GM18517 (cell line): Measurements from ENCODE around the gene TNFSF15.

Experiments
- ATAC-seq: cut with Tn5 transposase; IDR thresholded peaks from one replicate; pipeline ENCODE4 v1.9.1; 2021; ENCODE audit warnings: mild to moderate bottlenecking, moderate library complexity; ENCODE audit not compliant: unreplicated experiment

Gene TNFSF15

DNA sequence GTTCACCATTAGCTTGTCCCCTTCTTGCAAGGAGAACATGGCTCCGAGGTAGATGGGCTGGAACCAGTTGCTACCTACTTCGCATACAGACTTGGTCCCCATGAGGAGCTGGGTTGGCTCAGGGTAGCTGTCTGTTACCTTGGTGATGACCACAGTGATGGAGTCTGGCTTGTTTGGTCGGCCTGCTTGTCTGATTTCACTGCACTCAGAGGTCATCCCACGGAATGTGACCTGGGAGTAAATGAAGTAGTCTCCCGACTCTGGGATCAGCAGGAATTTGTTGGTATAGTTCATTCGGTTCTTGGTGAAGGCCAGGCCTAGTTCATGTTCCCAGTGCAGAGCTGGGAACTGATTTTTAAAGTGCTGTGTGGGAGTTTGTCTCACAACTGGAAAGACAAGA is 15.3 kb downstream of the TNFSF15 start:
- ATAC-seq: no peak

DNA sequence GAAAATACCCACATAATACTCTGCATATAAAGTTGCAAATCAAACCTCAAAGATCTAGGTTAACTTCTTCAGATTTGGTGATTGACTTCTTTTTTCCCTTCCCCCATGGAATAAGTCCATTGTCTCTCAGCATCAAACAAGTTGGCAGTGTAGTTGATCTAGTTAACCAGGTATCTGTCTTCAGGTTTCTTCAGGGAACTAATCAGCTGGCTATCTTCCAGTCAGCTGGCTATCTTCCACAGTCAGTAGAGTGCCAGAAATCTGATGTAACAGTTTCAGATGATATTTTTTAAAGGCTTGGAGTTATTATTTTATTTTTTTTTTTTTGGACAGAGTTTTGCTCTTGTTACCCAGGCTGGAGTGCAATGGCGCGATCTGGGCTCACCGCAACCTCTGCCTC is 16.8 kb downstream of the TNFSF15 start:
- ATAC-seq: no peak

DNA sequence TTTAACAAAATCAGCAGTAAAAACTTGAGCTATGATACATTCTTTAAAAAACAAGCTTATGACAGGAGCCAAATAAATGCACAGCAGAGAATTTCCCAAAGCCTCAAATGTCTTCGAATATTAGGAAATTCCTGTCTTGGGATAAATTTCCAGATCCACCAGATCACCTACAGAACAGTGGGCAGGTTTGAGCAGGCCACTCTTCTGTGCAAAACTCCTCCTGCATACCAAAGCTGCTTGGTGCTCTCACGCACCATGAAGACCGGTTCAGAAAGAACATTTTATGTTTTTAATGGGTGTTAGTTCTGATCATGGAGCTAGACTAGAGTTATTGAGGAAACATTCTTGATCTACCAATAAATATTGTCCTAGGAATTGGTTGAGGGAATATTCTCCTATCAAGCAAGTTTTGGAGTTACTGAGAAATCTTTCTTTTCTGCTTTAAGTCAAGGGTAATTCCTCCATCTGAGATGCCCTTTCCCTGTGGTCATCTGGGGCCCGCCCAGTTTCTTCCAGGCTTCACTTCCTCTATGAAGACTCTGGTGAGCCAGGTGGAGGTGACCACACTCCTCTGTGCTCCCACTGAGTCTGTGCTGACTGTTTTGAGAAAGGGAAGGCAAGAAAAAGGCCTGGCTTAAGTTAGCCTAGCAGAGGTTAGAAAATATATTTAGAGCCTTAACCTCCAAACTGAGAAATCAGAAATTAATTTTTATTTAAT is 17.9 kb downstream of the TNFSF15 start:
- no peak for ATAC-seq

DNA sequence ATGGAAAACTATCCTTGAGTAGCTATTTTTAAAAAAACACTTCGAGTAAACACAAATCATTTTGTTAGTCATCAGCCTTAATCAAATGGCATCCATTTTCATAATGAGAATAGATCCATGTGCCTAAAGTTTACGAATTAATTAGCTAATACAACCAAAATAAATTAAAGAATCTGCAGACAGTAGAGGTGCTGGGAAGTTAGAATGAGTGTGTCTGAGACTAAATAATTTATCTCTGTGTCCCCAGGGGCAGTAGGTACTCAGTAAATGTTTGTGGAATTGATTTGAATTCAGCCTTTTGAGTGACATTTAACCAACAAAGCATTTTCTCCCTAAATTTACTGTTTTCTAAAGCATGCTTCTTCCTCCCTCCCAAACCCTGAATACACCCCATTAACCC is 18.6 kb downstream of the TNFSF15 start:
- no peak for ATAC-seq

DNA sequence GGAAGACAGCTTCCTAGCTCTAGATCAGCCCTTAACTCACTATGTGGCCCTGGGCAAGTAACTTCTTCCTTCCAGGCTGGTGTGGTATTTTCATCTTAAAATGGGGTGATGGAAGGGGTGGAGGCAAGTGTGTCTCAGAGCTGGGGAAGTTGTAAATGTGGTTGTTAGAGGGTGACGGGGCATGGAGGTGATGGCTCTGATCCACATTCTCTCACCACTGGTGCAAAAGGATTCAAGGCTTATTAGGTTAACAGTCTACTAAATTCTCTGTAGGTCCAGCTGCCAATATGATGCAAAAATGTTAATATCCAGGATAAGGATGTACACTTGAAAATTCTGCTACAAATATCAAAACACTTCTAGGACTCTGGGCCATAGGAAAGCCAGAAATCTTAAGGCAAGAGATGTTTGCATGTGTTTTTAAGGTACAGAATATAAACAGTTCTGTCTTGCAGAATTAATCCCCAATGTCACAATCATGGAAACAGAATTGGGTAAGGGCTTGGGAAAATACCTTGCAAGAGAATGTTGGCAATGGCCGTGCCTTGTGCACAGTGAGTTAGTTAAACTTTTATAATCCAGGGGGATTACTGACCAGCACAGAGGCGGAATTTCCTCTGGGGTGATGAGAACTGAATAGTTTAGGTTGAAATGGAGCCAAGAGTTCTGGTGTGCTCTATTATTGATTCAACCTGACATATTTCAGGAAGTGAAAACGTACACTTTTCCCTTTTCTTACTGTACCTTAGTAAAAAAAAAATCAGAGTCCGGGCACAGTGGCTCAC is 19.8 kb downstream of the TNFSF15 start:
- ATAC-seq: no peak

DNA sequence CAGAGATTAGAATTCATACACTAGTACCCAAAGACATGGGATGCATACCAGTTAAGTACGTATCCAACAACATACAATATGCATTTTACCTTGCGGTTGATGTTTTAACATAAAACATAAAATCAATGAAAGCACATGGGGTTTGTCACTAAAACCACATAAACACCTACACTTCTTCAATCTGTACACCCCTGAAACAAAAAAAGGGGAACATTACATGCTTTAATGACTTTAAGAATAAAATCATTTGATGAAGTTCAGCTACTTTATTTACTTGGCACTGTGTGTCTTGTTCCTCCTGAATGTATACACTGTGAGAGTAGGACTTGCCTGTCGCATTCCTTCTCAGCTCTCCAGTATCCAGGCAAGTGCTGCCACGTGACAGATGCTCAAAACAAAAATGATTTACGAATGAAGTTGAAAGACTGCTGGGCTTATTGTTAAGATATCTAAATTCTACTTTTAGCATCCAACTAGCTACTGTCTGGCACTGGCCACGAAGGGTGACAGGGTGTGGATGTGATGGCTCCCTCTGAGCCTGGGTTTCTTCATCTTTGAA is 21.0 kb downstream of the TNFSF15 start:
- ATAC-seq: no peak

DNA sequence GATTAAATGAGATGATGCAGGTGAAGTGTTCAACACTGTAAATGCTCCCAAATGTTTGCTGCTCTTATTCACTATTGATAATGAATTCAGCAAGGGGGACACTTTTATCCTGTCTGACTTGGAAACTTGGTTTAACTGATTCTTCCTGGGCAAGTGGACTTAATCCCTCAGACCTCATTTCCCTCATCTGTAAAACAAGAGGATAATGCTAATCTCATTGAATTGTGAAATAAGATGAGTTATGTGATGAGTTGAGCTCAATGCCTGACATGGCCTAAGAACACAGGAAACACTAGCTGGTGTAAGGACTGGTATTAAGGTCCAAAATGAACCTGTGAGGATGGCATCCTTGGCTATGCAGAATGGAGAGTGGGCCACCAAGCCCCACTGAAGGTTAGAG is 23.3 kb downstream of the TNFSF15 start:
- no peak for ATAC-seq

DNA sequence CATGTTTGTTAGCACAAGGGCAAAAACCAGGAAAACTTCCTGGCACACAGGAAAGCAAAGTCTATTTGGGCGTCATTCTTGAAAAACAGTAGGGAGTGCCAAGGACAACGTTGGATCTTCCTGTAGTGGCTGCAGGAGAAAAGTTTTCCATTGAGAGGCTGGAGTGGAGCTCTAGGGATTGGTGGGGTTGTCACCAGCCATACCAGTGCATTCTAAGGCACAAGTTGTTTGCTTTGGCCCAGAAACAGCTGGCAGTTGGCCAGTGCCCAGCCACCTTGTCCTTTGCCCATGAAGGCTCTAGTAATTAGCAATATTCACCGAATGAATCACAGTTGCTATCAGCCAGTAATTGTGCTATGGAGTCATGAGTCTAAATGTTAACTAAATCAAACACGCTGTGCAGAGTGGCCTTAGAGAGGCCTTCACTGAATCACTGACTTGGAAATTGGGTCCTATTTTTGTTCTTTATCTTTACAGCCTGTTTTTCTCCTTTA is 26.4 kb downstream of the TNFSF15 start:
- ATAC-seq: no peak

DNA sequence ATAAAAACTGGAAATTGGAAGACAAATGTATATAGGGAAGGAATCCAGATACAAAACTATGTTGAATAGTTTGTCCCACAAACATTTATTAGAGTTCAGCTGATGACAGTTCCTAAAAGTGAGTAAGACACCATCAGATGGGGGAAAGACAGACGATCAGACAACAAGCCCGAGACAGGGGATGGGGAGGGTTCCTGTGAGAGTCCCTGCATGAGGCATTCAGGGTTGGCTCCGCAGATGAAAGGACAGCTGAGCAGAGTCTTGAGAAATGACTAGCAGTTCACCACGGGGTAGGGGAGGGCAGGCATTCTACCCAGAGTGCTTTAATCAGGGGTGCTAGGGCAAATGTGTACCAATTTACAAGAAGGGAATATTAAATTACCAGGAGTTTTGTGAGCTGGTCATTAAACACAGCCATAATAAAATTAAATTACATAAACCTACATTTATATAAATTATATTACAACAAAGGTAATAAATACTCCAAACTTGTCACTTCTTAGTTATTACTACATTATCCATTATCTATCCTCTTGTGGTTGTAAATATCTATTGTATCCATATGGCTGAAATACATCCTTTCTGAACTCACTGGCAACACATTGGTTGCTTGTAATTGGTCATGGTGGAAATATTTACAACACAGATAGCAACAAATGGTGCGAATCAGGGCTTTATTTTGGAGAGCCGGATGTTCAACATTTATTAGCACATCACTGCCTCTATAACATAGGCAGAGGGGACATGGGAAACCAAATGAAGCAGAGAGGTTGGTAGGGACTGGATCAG is 27.8 kb downstream of the TNFSF15 start:
- ATAC-seq: no peak

DNA sequence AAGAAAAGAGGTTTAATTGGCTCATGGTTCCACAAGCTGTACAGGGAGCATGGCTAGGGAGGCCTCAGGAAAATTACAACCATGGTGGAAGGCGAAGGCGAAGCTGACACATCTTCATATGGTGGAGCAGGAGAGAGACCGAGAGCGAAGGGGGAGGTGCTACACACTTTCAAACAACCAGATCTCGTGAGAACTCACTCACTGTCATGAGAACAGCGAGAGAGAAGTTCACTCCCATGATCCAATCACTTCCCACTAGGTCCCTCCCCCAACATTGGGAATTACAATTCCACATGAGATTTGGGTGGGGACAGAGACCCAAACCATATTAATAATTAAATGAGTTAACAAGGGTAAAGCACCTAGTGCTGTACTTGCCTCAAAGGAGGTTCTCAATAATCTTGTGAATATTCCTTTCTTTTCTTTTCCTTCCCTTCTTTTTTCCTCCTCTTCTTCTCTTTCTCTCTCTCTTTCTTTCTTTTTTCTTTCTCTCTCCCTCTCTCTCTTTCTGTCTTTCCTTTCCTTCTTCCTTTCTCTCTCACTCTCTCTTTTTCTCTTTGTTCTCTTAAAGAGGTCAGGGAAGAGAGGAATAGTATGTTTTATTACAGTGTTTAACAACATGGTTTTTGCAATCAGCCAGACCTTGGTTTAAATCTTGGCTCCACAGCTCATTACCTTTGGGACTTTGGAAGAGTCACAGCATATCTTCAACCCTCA is 29.0 kb downstream of the TNFSF15 start:
- no peak for ATAC-seq

DNA sequence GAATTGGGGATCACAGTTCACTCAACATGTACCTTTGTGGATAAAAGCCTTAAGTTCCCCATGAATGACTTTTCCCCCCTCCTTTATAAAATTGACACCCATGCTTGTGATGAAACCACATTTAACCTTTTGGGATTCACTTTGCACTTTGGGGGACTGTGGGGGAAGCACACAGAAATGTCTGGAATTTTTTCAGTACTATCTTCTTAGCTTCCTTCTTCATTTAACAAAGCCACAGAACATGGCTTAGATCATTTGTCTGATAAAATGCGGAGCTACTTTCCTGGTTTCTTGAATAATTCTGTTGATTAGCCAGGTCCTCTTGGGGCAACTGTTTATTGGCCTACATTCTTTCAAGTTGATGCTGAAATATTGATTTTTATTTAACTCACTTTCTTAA is 29.9 kb downstream of the TNFSF15 start:
- ATAC-seq: no peak

DNA sequence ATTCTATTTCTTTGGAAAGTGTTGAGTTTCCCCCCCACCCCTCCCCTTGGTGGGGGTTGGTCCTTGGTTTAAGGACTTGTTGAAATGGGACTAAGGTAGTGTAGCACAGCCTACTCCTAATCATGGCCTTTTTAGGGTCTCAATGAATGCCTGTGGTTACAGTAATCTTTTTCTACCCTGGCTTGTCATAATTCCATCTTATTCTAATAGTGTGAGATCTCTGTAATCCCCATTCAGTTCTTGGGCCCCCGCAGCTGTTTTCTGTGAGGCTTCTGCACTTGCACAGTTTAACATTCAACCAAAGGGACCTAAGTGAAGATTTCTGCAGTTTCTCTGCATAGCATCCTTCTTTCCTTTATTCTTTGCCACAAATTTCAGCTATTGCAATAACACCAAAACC is 30.7 kb downstream of the TNFSF15 start:
- ATAC-seq: no peak

DNA sequence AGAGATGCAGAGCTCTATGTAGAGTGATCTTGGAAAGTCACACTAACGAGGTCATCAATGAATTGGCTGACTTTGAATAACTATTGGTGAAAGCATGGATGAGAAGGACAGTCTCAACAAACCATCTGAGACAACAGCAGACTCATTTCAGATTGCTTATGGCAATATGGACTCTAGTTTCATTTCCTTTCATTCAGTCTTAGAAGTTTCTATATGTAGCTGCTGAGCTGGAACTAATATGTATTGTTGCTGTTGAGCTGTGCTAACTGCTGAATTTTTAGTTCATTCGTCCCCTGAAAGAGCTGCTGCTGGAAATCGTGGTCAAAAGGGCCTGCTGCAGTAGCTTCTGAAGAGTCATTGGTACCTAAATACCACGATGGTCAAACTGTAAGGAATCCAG is 31.3 kb downstream of the TNFSF15 start:
- no peak for ATAC-seq

DNA sequence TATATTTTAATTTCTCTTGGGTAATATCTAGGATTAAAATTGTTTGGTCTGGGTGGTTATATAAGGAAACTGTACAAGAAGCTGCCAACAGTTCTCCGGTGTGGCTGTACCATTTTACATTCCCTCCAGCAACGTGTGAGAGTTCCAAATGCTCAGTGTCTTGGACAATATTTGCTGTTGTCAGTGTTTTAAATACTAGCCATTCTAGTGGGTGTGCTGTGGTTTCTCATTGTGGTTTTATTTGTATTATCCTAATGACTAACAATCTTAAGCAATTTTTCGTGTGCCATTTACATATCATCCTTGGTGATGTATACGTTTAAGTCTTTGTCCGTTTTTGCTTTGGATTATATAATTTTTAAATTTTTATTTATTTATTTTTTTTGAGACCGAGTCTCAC is 34.0 kb downstream of the TNFSF15 start:
- no peak for ATAC-seq

DNA sequence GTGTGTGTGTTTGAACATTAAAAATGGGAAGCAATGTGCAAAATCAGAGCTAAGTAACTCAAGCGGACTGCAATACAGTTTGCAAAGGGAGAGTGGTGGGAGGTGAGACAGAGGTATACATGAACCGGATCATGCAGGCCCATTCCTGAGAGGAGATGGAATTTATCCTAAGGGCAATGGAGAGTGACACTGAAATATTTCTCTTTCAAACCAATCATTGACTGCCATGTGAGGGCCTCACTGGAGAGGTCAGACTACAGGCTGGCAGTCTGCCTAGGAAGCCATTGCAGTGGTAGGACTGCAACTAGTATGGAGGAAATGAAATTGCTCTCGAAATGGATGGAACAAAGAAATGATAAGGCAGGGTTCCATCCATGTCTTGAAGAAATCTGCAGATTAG is 34.8 kb downstream of the TNFSF15 start:
- ATAC-seq: no peak

DNA sequence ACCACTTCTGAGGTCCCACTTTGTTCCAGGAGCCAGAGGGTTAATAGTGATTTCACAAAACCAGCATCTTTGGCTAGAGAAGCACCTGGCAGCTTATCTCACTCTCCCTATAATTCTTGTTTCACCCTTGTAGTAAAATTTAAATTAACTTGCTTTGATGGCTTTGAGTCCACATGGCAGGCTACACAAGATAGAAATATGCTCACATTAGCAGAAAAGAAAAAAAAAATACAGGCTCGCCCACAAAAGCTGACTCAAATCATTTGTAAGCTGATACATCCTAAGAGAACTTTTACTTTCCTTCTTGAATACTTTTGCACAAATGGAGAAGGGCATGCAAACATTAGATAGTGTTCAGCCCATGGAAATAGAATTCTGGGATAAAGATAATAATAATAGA is 36.2 kb downstream of the TNFSF15 start:
- no peak for ATAC-seq

DNA sequence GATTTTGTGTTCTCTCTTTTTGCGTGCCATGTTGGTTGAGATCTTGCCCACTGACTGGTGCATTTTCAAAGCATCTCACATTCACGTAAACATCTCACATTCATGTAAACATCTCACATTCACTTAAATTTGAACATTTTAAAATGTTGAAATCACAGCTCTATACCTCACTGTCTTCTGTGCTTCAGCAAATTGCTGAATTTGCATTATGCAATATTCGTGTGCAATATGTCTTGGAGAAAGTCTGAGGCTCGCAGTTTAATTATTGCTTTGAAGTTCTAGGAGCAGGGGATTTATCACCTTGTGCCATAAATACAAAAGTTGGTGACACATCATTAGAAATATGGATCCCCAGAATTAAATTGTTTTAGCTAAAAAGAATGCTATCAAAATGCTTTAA is 42.6 kb downstream of the TNFSF15 start:
- no peak for ATAC-seq

DNA sequence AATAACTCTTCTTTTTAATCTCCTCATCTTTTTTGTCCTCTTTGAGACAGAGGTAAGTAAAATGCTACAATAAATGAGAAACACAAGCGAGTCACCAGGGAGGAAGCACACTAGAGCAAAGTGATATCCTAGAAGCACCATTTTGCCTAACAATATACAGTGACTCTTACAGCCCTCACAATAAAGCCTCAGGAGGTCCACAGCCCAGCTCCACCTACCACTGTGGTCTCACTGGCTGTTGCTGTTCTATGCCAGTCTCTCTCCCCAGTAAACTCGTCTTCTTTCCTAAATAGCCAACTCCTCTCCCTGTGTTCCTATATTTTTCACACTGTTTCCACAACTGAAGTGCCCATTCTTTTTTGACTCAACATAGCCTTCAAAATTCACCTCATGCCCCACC is 44.3 kb downstream of the TNFSF15 start:
- no peak for ATAC-seq

DNA sequence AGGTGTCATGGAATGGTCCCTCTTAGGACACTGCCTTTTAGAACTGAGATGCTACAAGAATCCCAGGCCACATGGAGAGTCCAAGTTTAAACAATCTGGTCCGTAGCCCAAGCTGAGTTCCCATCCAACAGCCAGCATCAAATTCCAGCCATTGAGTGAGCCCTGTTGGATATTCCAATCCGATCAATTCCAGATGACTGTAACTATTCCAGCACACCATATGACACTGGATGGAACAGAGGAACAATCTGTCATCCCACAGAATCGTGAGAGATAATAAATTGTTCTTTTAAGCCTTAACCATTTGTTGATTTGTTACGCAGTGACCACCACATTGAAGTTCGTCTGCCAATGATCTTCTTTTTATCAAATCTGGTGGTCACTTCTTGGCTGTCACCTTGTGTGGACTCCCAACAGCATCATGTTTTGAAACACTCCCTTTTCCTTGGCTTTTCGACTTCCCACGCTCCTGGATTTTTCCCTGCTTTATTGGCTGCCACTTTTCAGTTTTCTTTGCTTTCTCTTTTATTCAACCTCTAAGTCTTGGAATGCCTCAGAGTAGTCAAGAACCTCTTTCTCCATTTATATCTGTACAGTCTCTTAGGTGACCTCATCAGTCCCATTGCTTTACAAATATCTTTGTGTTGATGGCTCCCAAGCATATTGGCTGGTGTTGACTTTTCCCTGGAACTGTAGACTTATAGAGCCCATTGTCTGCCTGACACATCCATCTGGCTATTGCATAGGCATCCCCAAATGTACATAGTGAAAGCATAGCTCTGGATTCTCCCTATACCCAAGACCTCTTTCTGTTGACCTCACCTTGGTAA is 46.1 kb downstream of the TNFSF15 start:
- no peak for ATAC-seq

DNA sequence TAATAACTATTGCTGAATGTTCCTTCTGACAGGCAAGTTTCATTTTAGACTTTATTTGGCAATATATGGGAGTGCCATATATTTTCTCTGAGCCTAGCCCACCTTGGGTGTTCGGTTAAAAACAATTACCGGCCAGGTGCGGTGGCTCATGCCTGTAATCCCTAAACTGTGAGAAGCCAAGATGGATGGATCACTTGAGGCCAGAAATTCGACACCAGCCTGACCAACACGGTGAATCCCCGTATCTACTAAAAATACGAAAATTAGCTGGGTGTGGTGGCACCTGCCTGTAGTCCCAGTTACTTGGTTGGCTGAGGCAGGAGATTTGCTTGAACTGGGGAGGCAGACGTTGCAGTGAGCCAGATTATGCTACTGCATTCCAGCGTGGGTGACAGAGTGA is 47.9 kb downstream of the TNFSF15 start:
- ATAC-seq: no peak
